GM12878 (cell line): ENCODE results near the gene RPL7L1. TPM values are rescaled to one million over a fixed set of nuclear protein-coding genes. Genes with fewer than 3 reads are reported as not detected.

Experiments used
- BACH1 ChIP-seq: fragments of 450-650 bp; IDR thresholded peaks from 2 replicates; pipeline ENCODE4 v1.6.1; 2017; ENCODE audit warnings: mild to moderate bottlenecking, borderline replicate concordance
- CEBPZ ChIP-seq: fragments of 150-350 bp; IDR thresholded peaks from 2 replicates; pipeline ENCODE4 v1.6.1; 2016; ENCODE audit warnings: low read depth, low read length
- EP300 ChIP-seq, 2 experiments: fragments of 150-350 bp in 1 of 2; IDR thresholded peaks; 2 replicates each; pipeline ENCODE4 v1.6.1; 2011 to 2012; ENCODE audit warnings: low read depth in 2 of 2, low read length in 2 of 2, borderline replicate concordance in 1 of 2, improper control_type of control experiment in 1 of 2, inconsistent platforms in 1 of 2; ENCODE audit not compliant: control insufficient read depth in 1 of 2
- FOS ChIP-seq: IDR thresholded peaks from 3 replicates; pipeline ENCODE4 v1.6.1; 2011; ENCODE audit warnings: borderline replicate concordance; ENCODE audit not compliant: insufficient read length; ENCODE audit errors: extremely low read depth
- HCFC1 ChIP-seq: fragments of 150-350 bp; IDR thresholded peaks from 2 replicates; pipeline ENCODE4 v1.6.1; 2014; ENCODE audit warnings: low read length
- HSF1 ChIP-seq: fragments of 150-350 bp; IDR thresholded peaks from 2 replicates; pipeline ENCODE4 v1.6.1; 2014; ENCODE audit warnings: mild to moderate bottlenecking, low read depth, low read length
- MXI1 ChIP-seq: fragments of 150-350 bp; IDR thresholded peaks from 2 replicates; pipeline ENCODE4 v1.6.1; 2011; ENCODE audit warnings: low read depth, mild to moderate bottlenecking, inconsistent platforms, low read length, improper control_type of control experiment
- NFXL1 ChIP-seq: fragments of 450-650 bp; IDR thresholded peaks from 2 replicates; pipeline ENCODE4 v1.6.1; 2017; ENCODE audit warnings: antibody characterized with exemption, mild to moderate bottlenecking, borderline replicate concordance
- POLR2AphosphoS2 ChIP-seq: IDR thresholded peaks from 2 replicates; pipeline ENCODE4 v1.6.1; 2011; ENCODE audit warnings: low read depth, mild to moderate bottlenecking, low read length, improper control_type of control experiment, moderate library complexity
- POLR2AphosphoS5 ChIP-seq: IDR thresholded peaks from 2 replicates; pipeline ENCODE4 v1.6.1; 2011; ENCODE audit warnings: mild to moderate bottlenecking, low read length, inconsistent platforms
- PRDM15 ChIP-seq: fragments of 450-650 bp; formaldehyde crosslinking; IDR thresholded peaks from 2 replicates; pipeline ENCODE4 v1.4.0; 2020; ENCODE audit warnings: mild to moderate bottlenecking, moderate library complexity
- TCF7 ChIP-seq: IDR thresholded peaks from 2 replicates; pipeline ENCODE4 v1.6.1; 2014; ENCODE audit warnings: antibody characterized with exemption, borderline replicate concordance
- YBX1 ChIP-seq: fragments of 450-650 bp; IDR thresholded peaks from 2 replicates; pipeline ENCODE4 v1.6.1; 2016; ENCODE audit warnings: antibody characterized with exemption
- ZBTB40 ChIP-seq: fragments of 450-650 bp; IDR thresholded peaks from 2 replicates; pipeline ENCODE4 v1.6.1; 2016; ENCODE audit warnings: mild to moderate bottlenecking, moderate library complexity, borderline replicate concordance
- ZSCAN29 ChIP-seq: fragments of 450-650 bp; IDR thresholded peaks from 2 replicates; pipeline ENCODE4 v1.6.1; 2017; ENCODE audit warnings: mild to moderate bottlenecking, moderate library complexity
- polyA plus RNA-seq, 11 experiments: library from polyadenylated mRNA; depleted of rRNA in 4 of 11; unstranded in 6 of 11; stranded (reverse) in 5 of 11; fragments of >200 nt; fragmentation: Nextera tagmentation in 4 of 11; fragmentation: Illumina TruSeq in 1 of 11; extraction: Ambion mirVana in 4 of 11; extraction: Trizol in 1 of 11; gene quantifications; 1 replicate in 1 of 11; 2 replicates in 10 of 11; pipeline versions ENCODE4 v1.2.1 to v1.2.3, GENCODE V29; 2011 to 2016; ENCODE audit warnings: inconsistent platforms in 2 of 11, missing spikeins in 2 of 11, low read depth in 1 of 11
- total RNA-seq, 4 experiments: library from RNA; depleted of rRNA in 3 of 4; stranded (reverse); fragments of >200 nt in 3 of 4; fragmentation: Illumina TruSeq in 1 of 4; extraction: Trizol in 1 of 4; gene quantifications; 2 replicates each; pipeline versions ENCODE4 v1.2.1 to v1.2.3, GENCODE V29; 2013 to 2021

The RPL7L1 gene
- total and polyA plus RNA-seq, 10 of the 15 experiments (the other 5 are each of a cell fraction or from before 2014, with no cell fraction given) = 54.1 to 154 (median 104) TPM

- no peak for TF ChIP-seq PRDM15
- TF ChIP-seq MXI1 = no peak; the same call in 1 of the 2 replicates
- TF ChIP-seq NFXL1 = no peak
- TF ChIP-seq HSF1 = no peak
- no peak; the same call in 1 of the 2 replicates for TF ChIP-seq HCFC1
- peak; percentile 60; the same call in 1 of the 2 replicates for TF ChIP-seq TCF7
- TF ChIP-seq CEBPZ = no peak
- no peak for TF ChIP-seq FOS
- TF ChIP-seq BACH1 = peak; percentile 96
- TF ChIP-seq ZBTB40 = no peak
- TF ChIP-seq POLR2AphosphoS2 = 0 out of 2 replicates have a peak, but pooled peaks have one; percentile 39
- TF ChIP-seq YBX1 = no peak
- TF ChIP-seq ZSCAN29 = peak; percentile 80; the same call in 1 of the 2 replicates
- TF ChIP-seq EP300 (IDR thresholded peaks at IDR 0.05; ENCODE audit: borderline replicate concordance in 1 of 2, control insufficient read depth in 1 of 2, low read depth in 2 of 2, low read length in 2 of 2) = peak; percentile 87 to 99
- peak; percentile 93 for TF ChIP-seq POLR2AphosphoS5
These were observed 50.5 kb downstream of the RPL7L1 start (continued) for GRCh38 chr6:42929821-42930360.
